NT2/D1 (cell line): ENCODE data around the gene TBXAS1.

Source experiments
- SUZ12 ChIP-seq: IDR thresholded peaks from 2 replicates; pipeline ENCODE4 v1.6.1; 2011; ENCODE audit not compliant: insufficient read length, insufficient read depth; ENCODE audit errors: extremely low read depth
- YY1 ChIP-seq: IDR thresholded peaks from 2 replicates; pipeline ENCODE4 v1.6.1; 2011; ENCODE audit not compliant: insufficient read length, insufficient read depth
- ZNF274 ChIP-seq: IDR thresholded peaks from 2 replicates; pipeline ENCODE4 v1.6.1; 2011; ENCODE audit warnings: mild to moderate bottlenecking, low read depth, low read length

DNA sequence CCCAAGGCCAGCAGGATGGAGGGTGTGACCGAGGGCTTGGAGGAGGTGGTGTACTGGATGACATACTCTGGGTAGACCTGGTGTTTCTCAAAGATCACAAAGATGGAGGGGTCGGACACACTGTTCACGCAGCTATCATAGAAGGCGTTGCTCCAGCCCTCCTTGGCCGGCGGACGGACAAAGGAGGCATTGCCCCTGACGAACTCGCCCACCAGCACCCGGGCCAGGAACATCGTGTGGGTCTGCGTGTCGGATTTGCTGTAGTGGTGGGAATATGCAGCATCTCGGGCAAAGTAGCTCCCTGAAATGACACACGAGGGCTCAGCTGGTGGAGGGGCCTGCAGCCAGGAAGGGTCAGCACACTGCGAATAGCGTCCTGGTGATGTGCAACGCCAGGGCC is 195.5 kb downstream of the TBXAS1 start:
- TF ChIP-seq ZNF274 (no peak), YY1 (no peak), SUZ12 (no peak)
